ENCODE measurements around the gene SF3A1.
A peak's percentile ranks its signal among the peaks of the same experiment; 100 is the strongest.

DNA sequence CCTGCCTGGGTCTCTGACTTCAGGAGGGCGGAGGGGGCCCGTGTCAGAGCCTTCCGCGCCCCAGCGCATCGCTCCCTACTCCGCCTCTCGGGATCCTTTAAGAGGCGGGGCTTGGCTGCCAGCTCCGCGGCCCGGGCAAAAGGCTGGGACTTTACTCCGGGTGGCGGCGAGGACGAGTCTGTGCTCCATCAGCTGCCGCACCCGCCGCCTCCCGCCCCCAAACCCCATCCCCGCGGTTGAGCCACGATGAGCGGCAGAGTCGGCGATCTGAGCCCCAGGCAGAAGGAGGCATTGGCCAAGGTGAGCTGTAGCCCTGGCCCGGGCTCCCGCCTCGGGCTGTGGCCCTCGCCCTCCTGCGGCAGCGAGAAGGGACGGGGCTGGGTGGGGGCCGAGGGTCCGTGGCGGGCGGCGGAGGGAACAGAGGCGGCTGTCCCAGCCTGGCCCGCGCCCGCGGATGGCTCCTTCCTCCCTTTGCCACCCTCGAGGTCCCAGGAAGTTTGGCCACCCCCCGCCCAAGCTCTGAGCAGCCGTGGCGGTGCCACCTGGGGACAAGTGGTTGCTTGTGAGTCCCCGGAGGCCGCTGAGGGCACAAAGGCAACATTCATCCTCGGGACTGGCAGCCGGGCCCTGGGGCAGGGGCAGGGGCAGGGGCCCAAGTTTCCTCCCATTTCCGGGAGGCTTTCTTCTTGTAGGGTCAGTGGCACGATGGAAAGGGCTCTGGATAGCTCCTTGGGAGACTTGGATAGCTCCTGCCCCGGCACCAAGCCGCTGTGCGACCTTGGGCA is 40.4 kb upstream of the SF3A1 start, which contains the start of gene SEC14L2:
- TF ChIP-seq, protein P1, sequence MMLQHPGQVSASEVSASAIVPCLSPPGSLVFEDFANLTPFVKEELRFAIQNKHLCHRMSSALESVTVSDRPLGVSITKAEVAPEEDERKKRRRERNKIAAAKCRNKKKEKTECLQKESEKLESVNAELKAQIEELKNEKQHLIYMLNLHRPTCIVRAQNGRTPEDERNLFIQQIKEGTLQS (IDR thresholded peaks at IDR 0.05) = no peak
- TF ChIP-seq, protein P2, sequence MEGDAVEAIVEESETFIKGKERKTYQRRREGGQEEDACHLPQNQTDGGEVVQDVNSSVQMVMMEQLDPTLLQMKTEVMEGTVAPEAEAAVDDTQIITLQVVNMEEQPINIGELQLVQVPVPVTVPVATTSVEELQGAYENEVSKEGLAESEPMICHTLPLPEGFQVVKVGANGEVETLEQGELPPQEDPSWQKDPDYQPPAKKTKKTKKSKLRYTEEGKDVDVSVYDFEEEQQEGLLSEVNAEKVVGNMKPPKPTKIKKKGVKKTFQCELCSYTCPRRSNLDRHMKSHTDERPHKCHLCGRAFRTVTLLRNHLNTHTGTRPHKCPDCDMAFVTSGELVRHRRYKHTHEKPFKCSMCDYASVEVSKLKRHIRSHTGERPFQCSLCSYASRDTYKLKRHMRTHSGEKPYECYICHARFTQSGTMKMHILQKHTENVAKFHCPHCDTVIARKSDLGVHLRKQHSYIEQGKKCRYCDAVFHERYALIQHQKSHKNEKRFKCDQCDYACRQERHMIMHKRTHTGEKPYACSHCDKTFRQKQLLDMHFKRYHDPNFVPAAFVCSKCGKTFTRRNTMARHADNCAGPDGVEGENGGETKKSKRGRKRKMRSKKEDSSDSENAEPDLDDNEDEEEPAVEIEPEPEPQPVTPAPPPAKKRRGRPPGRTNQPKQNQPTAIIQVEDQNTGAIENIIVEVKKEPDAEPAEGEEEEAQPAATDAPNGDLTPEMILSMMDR (IDR thresholded peaks at IDR 0.05 in 2 of 3, conservative IDR thresholded peaks at IDR 0.05 in 1 of 3; ENCODE audit: borderline replicate concordance in 1 of 3, insufficient read depth in 1 of 3, low read depth in 2 of 3, low read length in 2 of 3) = no peak
- TF ChIP-seq POLR2AphosphoS5 (IDR thresholded peaks at IDR 0.05; ENCODE audit: low read depth, low read length) (peak; percentile 84), POLR2A (IDR thresholded peaks at IDR 0.05; ENCODE audit: borderline replicate concordance, extremely low read depth, insufficient read depth, insufficient read length) (peak; percentile 47), SRF (IDR thresholded peaks at IDR 0.05; ENCODE audit: low read depth) (no peak), CEBPB (IDR thresholded peaks at IDR 0.05; ENCODE audit: low read depth) (no peak), YY1 (IDR thresholded peaks at IDR 0.05; ENCODE audit: extremely low read depth, insufficient replicate concordance, low read depth, low read length) (no peak), ZNF274 (IDR thresholded peaks at IDR 0.05; ENCODE audit: low read depth, low read length) (no peak), EZH2phosphoT487 (IDR thresholded peaks at IDR 0.05; ENCODE audit: borderline replicate concordance) (no peak)
